HG03575 (cell line): Measurements from ENCODE around the gene CD80.
"Not testable (repeated sequence)": the region's sequence is repeated elsewhere in the genome, so short reads cannot be mapped to it uniquely, and the experiment has no call there.

ENCODE experiments used
- ATAC-seq: cut with Tn5 transposase; IDR thresholded peaks from one replicate; pipeline ENCODE4 v1.9.1; 2021; ENCODE audit not compliant: unreplicated experiment, insufficient number of reproducible peaks, low FRiP score; ENCODE audit errors: extremely low read depth

Gene CD80

DNA sequence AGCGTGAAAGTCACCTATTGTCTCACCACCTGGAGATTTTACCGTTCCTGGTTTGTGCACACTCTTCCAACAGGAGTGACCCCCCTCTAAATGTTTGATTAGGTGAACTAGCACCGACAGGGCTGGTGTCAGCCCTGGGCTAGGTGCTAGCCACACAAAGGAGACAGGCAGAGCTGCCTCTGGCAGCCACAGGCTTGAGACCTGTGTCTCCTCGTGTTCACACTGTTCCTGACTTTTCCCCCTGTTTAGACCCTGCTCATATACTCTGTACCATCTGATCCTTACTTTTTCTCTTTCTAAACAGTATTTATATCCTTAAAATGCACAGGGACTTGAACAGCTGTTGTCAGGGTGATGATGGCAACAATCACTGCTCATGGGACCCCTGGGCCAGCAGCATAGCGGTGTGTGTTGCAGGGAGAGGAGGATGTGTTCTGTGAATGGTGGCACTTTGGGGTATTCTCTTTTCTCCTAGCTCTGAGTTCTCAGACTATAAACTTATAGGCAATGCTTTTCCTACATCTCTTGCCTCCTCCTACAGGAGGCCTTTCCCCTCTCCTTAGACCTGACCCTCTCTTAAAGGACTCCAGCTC, 5.5 kb downstream of the CD80 start:
- ATAC-seq = no peak

- not testable (repeated sequence) for ATAC-seq
Measured at GRCh38 chr3:119552928-119553327, 6.5 kb downstream of the CD80 start.

DNA sequence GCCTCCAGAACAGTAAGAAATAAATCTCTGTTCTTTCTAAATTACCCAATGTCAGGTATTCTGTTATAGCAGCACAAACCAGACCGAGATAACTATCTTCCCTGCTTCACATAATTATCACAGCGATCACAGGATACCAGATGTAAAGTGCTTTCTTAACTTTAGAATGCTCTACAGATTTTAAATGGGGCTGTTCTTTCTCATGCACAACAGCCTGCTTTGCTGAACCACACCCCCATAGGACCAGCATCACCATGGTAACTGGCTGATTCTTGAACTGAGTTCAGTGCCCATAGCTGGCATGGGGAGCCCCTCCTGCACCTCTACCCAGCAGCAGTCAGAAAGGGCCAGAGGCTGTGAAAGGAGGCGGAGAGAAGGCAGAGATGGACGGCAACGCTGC, 7.8 kb downstream of the CD80 start:
- ATAC-seq = no peak

DNA sequence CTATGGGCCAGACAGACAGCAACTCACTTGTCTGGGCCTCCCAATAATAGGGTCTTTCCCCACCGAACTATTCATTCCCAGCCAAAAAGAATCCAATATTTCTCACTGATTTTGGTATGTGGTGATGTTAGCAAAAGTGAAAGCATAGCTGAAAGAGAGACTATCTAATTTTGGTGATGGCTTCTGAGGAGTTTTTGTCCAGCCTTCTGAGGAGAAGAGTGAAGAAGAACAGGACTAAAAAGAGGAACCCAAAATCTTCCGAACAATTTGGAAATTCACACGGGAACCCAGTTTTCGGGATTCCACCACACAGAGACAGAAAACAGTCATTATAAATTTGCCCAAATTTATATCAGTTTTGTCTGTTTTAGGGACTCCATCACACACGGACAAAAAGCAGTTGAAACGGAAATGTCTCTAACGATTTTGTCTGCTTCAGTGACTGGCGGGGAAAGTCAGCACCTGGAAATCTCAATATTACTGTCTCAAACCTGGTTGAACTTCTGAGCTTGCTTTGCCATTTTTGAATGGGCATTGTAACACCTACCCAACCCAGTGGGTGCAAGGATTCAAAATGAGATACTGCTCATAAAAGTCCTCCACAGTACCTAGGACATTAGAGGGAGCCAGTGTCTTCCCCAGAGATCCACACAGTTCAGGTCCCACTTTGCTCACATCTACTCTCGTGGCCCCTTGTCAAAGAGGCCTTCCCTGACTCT, 9.1 kb downstream of the CD80 start:
- no peak for ATAC-seq

DNA sequence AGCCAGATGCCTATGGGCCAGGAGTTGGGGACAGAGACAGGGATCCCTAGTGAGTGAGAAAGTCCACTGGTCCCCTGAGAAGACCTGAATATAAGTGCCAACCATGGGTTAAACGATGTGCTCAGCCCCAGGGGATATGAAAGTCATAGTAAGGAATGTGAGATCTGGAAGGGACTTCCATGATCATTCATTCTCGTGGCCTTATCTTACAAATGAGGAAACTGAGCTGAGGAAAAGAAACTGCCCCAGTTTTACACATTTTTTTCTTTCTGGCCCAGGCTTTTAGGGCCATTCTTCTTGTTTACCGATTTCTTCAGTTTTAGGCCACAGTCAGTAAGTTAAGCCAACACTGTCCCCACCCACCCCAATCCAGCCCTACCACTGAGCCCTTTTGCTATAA, 11.1 kb downstream of the CD80 start:
- no peak for ATAC-seq

DNA sequence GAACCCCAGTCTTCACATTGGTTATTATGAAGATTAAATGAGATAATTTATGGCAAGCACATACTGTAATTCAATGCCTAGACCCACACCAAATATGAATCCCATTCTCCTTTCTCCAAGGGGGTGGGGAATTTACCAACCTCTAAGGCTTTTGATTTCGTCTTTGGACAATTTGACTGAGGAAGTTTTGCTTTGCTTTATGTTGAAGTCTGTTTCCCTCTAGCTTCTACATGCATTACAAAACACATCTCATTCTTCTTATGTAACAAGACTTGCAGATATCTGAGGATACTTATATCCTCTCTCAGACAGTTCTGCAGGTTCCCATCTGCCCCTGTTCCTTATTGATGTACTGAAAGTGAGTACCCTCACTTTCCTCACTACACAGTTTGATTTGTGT, 12.2 kb downstream of the CD80 start:
- no peak for ATAC-seq

DNA sequence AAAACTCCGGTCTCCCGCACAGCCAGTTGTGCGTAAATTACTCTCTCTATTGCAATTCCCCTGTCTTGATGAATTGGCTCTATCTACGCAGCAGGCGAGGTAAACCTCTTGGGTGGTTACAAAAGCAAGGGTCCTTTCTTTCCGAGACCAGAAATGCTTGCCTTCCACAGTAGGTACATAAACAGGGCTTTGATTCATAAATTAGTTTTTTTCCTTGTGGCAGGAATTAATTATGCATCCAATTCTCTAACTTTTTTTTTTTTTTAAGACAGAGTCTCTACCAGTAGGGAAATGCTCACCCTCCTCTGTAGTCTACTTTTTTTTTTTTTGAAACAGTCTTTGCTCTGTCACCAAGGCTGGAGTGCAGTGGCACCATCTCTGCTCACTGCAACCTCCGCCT, 16.3 kb downstream of the CD80 start:
- ATAC-seq = no peak

- no peak for ATAC-seq
Measured at GRCh38 chr3:119542168-119542767, 17.1 kb downstream of the CD80 start.

DNA sequence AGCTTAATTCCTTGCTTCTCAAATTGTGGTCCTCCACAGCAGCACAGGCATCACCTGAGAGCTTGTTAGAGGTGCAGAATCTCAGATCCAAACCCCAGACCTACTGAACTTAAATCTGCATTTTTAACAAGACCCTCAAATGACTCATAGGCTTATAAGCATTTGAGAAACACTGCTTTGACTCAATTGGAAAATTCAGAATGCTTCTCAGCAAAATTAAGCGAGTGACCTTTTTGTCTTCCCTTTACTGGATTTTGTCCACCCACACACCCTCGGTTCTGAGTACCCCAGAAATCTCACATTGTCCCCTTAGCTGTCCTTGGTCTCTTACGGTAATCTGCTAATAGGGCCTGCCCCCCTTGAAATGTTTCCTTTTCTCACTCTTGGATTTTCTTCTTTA, 17.9 kb downstream of the CD80 start:
- no peak for ATAC-seq

DNA sequence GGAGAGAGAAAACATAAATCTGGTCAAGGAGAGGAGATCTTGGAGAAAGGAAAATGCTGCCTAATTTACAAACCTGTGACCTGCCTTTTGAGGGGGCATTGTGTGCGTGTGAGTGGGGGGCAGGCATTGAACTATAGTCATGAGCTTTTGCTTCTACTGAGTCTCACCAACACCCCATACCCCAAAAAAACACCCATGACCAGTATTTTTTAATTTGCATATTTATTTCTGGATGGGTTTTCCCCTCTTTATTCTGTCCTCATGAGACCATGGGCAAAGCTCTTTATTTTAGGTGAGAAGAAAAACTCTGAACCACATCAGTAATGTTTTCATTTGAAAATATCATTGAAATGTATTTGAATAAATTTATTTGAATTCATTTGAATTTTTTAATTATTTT, 20.6 kb downstream of the CD80 start:
- no peak for ATAC-seq

DNA sequence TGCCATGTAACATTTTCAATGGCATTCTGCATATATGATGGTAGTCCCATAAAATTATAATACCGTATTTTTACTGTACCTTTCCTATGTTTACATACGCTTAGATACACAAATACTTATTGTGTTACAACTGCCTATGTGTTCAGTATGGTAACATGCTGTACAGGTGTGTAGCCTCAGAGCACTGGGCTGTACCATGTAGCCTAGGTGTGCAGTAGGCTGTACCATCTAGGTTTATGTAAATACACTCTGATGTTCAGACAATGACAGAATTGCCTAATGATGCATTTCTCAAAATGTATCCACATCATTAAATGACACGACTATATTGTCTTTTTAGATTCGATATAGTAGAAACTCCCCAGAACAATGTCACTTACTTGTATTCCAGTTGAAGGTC, 22.7 kb downstream of the CD80 start:
- ATAC-seq = no peak

DNA sequence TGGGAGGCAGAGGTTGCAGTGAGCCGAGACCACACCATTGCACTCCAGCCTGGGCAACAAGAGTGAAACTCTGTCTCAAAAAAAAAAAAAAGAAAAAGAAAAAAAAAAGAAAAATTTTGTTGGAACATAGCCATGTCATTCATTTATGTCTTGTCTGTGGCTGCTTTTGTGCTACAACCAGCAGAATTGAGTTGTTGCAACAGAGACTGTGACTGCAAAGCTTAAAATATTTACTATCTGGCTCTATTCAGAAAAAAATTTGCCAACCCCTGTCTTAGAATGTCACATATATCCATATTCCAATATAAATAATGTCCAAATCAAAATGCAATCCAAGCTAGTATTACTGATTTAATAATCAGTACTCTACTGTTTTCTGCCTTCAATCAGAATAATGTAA, 25.1 kb downstream of the CD80 start:
- no peak for ATAC-seq

DNA sequence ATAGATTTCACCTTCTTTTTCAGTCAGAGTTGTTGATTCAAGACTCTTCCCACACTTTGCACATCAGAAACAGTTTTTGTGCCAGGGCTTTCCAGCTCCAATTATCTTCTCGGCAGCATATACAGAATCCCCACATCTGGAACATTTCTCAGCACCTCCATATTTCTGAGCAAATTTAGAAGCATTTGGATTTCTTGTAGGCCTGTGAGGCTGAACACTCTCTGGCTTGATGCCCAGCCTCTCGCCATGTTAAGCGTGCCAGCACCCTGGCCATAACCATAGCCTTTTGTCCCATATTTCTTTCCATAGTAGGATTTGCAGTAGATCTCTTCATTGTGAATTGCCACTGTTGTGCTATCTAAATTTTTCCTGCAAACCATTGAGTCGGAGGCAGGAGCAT, 28.3 kb downstream of the CD80 start:
- no peak for ATAC-seq

GRCh38 chr3:119530456-119530855, 29.0 kb downstream of the CD80 start:
- ATAC-seq = no peak

DNA sequence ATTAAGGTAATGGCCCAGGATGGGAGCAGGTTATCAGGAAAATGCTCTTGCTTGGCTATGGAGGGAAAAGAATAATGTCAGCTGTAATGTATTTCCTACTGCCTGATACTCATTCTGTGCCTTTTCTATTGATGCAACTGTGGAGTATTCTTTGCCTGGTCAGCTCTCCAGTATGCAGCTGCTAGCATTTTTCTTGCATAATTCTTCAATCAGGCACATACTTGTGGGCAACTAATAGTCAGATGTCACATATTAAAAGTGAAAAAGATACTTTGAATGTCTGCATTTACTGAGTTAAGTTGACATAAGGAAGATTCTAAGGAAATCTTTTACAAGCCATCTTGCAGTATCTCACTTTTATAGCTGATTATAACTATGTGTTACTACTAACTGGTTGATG, 29.5 kb downstream of the CD80 start:
- ATAC-seq = no peak

- no peak for ATAC-seq
Measured at GRCh38 chr3:119527714-119528113, 31.7 kb downstream of the CD80 start.

DNA sequence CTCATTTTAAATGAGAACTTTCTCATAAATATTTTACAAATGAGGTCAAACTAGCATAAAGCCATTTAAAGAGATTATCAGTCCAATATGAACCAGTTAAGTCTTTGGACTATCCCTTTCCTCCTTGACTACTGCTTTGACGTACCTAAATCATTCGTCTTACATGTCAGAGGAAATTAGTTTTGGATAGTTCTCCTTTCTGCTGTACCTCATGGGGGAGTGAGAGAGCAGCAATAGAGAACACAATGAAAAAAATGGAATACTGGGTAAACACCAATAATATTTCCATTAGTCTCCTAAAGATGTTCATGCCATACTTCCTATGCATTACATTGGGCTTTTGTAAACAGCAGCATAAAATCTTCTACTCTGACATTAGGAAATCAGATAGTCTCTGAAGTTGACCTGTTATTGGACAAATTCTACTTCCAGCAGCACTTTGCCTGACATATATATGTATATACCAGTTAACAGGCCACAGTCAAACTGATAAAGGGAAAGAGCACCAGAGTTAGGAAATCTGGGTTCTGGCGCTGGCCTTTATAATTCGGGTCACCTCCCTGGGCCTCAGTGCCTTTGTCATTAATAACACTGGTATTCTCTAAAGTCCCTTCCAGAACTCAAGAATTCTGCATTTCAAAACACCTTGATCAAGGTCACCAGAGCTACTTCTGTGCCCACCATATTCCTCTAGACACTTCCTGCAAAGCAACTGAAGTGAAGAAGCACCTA, 34.3 kb downstream of the CD80 start:
- no peak for ATAC-seq

- no peak for ATAC-seq
Measured at GRCh38 chr3:119518026-119518425, 41.4 kb downstream of the CD80 start.

DNA sequence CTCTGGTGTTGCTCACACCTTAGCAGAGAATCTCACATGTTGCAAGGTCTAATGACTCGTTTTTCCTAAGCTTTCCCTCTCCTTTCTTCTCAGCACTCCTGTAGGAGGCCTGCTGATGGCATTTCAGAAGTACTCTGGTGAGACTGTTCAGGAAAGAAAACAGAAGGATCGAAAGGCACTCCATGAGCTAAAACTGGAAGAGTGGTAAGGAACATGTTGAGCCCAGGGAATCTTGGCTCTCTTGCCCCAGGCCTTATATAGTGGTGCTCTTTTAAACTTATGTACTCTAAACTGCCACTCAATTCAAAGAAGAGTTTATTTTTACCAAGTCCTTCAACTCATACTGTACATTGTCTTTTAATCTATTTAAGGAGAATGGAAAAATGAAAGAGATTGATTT, 42.3 kb downstream of the CD80 start:
- no peak for ATAC-seq

DNA sequence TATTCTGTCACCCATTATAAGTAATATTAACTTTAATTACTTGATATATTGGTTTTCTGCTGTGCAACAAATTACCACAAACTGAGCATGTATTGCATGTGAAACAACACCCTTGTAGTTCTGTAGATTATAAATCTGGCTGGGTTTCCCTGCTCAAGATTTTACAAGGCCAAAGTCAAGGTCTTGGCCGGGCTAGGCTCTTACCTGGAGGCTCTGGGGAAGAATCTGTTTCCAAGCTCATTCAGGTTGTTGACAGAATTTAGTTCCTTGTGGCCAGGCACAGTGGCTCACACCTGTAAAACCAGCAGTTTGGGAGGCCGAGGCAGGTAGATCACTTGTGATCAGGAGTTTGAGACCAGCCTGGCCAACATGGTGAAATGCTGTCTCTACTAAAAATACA, 44.8 kb downstream of the CD80 start:
- ATAC-seq = no peak
